SU-DHL-6 (cell line): ENCODE measurements around the gene NINL.

Experiments
- EZH2phosphoT487 ChIP-seq: fragments of 200-600 bp; sonication (generic), shearing (Covaris generic); conservative IDR thresholded peaks from 2 replicates; pipeline ENCODE4 v1.6.1; 2018; ENCODE audit warnings: mild to moderate bottlenecking, antibody characterized with exemption, low read length, moderate library complexity, mixed read lengths
- TF ChIP-seq, protein P1 (sequence below): fragments of 200-600 bp; sonication (generic); IDR thresholded peaks from one replicate; pipeline ENCODE4 v1.5.1; 2017; ENCODE audit warnings: antibody characterized with exemption, mild to moderate bottlenecking, low read length, moderate library complexity; ENCODE audit not compliant: insufficient read depth, poor library complexity, severe bottlenecking

DNA sequence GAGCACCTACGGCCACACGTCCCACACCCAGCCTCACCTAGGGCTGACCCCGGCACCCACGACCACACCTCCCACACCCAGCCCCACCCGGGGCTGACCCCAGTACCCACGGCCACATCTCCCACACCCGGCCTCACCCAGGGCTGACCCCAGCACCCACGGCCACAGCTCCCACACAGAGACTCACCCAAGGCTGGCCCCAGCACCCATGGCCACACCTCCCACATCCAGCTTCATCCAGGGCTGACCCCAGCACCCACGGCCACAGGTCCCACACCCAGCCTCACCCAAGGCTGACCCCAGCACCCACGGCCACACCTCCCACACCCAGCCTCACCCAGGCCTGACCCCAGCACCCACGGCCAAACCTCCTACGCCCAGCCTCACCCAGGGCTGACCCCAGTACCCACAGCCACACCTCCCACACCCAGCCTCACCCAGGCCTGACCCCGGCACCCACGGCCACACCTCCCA is 36.7 kb downstream of the NINL start:
- TF ChIP-seq, protein P1, sequence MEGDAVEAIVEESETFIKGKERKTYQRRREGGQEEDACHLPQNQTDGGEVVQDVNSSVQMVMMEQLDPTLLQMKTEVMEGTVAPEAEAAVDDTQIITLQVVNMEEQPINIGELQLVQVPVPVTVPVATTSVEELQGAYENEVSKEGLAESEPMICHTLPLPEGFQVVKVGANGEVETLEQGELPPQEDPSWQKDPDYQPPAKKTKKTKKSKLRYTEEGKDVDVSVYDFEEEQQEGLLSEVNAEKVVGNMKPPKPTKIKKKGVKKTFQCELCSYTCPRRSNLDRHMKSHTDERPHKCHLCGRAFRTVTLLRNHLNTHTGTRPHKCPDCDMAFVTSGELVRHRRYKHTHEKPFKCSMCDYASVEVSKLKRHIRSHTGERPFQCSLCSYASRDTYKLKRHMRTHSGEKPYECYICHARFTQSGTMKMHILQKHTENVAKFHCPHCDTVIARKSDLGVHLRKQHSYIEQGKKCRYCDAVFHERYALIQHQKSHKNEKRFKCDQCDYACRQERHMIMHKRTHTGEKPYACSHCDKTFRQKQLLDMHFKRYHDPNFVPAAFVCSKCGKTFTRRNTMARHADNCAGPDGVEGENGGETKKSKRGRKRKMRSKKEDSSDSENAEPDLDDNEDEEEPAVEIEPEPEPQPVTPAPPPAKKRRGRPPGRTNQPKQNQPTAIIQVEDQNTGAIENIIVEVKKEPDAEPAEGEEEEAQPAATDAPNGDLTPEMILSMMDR: no peak
- TF ChIP-seq EZH2phosphoT487: no peak
